Adipocyte (in vitro differentiated cells): ENCODE results near the gene CFC1.
"Not testable (repeated sequence)": the region's sequence is repeated elsewhere in the genome, so short reads cannot be mapped to it uniquely, and the experiment has no call there.

Source experiments
- DNase-seq: peaks from one replicate; pipeline ENCODE4 v3.0.0-alpha.2; 2015; ENCODE audit warnings: low read depth
- H3K27me3 ChIP-seq: replicated peaks from 2 replicates; pipeline ENCODE4 v1.7.0; 2013; ENCODE audit warnings: mild to moderate bottlenecking, low read length, moderate library complexity; ENCODE audit not compliant: control insufficient read depth, insufficient read depth
- H3K36me3 ChIP-seq: 2 replicates; pipeline ENCODE4 v1.7.0; 2013; ENCODE audit warnings: low read length, mild to moderate bottlenecking, moderate library complexity; ENCODE audit not compliant: control insufficient read depth, insufficient read depth, severe bottlenecking
- H3K4me1 ChIP-seq: 2 replicates; pipeline ENCODE4 v1.7.0; 2013; ENCODE audit warnings: mild to moderate bottlenecking, low read length, moderate library complexity; ENCODE audit not compliant: control insufficient read depth, insufficient read depth
- H3K4me3 ChIP-seq: 2 replicates; pipeline ENCODE4 v1.7.0; 2013; ENCODE audit warnings: mild to moderate bottlenecking, low read length, moderate library complexity
- H3K9ac ChIP-seq: 2 replicates; pipeline ENCODE4 v1.7.0; 2013; ENCODE audit warnings: mild to moderate bottlenecking, low read length, moderate library complexity
- H3K9me3 ChIP-seq: 2 replicates; pipeline ENCODE4 v1.7.0; 2013; ENCODE audit warnings: mild to moderate bottlenecking, low read length, moderate library complexity; ENCODE audit not compliant: control insufficient read depth

The CFC1 gene

DNA sequence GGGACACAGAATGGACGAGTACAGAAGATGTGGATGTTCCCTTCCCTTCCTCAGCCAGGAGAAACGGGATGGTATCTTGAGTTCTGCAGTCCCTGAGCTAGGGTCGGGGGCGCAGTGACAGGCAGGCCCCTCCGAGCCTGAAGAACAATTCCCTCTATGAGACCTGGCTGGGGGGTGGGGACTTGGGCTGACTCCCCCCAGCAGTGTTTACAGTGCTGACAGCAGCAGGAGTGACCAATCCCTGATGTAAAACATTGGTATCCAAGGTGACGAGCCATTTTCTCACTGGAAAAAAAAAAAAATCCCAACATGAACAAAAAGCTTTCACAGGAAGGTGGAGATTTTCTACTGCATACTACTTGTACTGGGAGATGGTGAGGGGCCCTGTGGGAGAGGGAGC is at the start of gene CFC1:
CFC1 (minus strand) TSS at position 183 of the 400 bp plus-strand sequence. CDS start 288 bp downstream, outside the sequence.
- not testable (repeated sequence) for H3K4me3 ChIP-seq, H3K27me3 ChIP-seq, DNase-seq, H3K4me1 ChIP-seq, H3K9ac ChIP-seq, H3K36me3 ChIP-seq, H3K9me3 ChIP-seq

DNA sequence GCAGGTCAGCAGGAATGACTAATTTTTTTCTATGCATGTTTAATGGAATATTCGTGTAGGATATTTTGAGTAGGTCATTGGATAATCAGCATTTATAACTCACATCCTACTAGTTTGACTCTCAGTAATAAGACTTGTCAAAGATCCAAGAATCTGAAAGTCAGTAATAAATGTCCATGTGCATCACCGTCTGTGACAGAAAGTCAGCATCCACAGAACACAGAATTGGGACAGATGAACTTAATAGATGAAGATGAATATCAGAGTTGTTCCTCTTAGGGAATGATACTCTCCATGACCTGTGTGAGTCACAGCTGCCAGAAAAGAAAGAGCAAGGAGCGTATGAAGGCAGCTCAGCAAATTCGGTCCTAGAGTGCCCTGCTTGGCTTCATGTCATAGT is 42.3 kb upstream of the CFC1 start:
- not testable (repeated sequence) for H3K27me3 ChIP-seq, H3K4me3 ChIP-seq, H3K4me1 ChIP-seq, H3K9me3 ChIP-seq, H3K9ac ChIP-seq, H3K36me3 ChIP-seq
- DNase-seq: peak; percentile 0

DNA sequence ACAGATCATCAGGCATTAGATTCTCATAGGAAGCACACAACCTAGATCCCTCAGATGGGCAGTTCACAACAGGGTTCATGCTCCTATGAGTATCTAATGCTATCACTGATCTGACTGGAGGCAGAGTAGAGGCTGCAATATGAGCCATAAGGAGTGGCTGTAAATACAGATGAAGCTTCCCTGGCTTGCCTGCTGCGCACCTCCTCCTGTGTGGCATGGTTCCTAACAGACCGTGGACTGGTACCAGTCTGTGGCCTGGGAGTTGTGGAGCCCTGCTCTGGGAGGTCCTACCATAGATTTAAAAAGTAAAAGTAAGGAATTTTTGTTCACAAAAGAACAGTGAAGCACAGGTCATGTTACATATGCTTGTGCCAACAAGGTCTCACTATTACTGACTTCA is 39.6 kb upstream of the CFC1 start:
- H3K4me3 ChIP-seq, DNase-seq, H3K9me3 ChIP-seq, H3K9ac ChIP-seq, H3K36me3 ChIP-seq, H3K4me1 ChIP-seq, H3K27me3 ChIP-seq: not testable (repeated sequence)

DNA sequence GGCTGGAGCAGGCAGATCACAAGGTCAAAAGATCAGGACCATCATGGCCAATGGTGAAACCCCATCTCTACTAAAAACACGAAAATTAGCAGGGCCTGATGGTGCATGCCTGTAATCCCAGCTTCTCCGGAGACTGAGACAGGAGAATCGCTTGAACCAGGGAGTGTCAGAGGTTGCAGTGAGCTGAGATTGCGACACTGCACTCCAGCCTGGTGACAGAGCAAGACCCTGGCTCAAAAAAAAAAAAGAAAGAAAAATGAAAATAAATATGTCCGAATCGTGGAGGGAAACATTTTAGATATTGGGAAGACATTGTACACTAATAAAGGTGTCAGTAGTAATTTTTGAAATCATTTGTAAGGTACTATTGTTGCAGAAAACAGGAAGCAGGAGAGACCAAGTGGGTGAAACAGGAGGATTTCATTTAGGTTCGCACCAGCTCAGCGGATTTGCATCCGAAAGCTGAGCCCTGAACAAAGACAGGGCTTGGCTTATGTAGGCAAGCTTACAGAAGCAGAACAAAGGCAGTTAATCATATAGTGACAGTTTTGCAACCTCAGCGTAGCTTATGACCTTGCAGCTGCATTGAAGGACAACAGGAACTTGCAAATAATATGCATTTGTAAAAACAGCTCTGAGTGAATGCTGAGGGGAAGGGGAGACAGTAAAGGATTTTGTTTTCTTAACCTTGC is 29.6 kb upstream of the CFC1 start:
- H3K4me3 ChIP-seq, H3K9me3 ChIP-seq, H3K27me3 ChIP-seq, H3K9ac ChIP-seq, H3K36me3 ChIP-seq, H3K4me1 ChIP-seq, DNase-seq: not testable (repeated sequence)

DNA sequence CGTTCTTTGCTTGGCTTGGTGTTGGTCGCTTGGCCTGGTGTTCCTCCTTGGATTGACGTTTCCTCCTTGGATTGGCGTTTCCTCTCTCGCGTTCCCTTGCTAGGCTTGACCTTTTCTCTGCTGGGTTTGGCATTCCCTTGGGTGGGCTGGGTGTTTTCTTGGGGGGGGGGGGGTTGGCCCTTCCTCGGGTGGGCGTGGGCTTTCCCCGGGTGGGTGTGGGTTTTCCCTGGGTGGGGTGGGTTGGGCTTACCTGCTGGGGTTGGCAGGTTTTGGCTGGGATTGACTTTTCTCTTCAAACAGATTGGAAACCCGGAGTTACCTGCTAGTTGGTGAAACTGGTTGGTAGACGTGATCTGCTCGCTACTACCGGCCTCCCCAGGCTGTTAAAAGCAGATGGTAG is 11.8 kb upstream of the CFC1 start, which contains the start of gene POTEJ:
POTEJ (plus strand) TSS at position 301 of the 400 bp plus-strand sequence; CDS start at position 394, 93 bp downstream.
- DNase-seq, H3K27me3 ChIP-seq, H3K9me3 ChIP-seq, H3K4me3 ChIP-seq, H3K9ac ChIP-seq, H3K4me1 ChIP-seq, H3K36me3 ChIP-seq: not testable (repeated sequence)

DNA sequence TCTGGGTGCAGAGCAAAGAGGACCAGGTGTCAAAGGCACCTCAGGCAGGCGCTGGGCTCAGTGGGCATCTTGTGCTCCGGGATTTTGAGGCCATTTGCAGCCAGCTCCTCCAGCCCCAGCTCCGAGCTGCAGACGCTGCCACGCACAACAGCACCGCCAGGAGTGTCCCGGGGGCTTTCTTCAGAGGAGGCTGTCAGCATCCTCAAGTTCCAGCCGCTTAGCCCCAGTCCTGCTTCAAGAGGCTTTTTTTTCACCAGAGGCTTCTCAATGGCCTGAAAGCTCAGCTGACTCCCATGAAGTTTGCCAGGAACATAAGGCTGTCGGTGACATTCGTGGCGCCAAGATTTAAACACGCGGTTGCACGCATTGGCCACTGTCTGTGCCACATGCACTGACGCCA is 11.1 kb upstream of the CFC1 start:
- H3K36me3 ChIP-seq, H3K9ac ChIP-seq, H3K4me1 ChIP-seq, H3K4me3 ChIP-seq, H3K9me3 ChIP-seq, DNase-seq, H3K27me3 ChIP-seq: not testable (repeated sequence)

DNA sequence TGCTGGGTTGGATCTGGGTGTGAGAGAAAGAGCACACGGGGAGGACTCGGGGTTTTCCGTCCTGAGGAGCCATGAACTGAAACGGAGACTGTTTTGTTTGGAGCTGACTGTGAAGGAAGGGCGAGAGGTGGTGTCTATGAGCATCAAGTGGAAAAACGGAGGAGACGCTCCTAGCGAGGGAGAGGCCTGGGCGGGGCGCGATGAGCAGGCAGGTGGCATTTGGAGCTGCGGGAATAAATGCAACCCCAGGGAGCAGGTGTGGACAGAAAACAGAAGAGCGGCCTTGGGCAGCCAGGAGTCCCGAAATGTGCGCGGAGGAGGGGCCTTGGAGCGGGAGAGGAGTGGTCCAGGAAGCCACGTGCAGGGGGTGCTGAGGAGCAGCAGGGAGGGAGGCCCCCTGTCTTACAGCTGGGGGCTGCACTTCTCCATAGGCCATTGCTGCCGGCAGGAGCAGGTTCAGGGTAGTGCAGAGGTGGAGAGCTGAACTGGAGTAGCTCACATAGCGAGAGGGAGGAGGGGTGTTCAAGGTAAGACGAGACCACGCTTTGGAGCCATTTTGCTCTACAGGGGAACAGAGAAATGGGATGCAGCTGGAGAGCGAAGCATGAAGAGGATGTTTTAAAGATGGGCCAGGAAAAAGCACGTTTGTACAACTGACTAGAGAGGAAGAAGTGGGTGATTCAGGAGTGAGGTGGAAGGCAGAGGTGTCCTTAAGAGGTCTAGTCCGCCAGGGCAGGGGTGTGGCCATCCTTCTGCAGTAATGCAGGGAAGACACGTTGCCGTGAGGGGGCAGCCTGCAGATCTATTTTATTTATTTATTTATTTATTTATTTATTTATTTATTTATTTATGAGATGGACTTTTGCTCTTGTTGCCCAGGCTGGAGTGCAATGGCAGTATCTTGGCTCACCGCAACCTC is 9.9 kb upstream of the CFC1 start:
- not testable (repeated sequence) for H3K9me3 ChIP-seq, H3K4me1 ChIP-seq, DNase-seq, H3K27me3 ChIP-seq, H3K9ac ChIP-seq, H3K36me3 ChIP-seq, H3K4me3 ChIP-seq

DNA sequence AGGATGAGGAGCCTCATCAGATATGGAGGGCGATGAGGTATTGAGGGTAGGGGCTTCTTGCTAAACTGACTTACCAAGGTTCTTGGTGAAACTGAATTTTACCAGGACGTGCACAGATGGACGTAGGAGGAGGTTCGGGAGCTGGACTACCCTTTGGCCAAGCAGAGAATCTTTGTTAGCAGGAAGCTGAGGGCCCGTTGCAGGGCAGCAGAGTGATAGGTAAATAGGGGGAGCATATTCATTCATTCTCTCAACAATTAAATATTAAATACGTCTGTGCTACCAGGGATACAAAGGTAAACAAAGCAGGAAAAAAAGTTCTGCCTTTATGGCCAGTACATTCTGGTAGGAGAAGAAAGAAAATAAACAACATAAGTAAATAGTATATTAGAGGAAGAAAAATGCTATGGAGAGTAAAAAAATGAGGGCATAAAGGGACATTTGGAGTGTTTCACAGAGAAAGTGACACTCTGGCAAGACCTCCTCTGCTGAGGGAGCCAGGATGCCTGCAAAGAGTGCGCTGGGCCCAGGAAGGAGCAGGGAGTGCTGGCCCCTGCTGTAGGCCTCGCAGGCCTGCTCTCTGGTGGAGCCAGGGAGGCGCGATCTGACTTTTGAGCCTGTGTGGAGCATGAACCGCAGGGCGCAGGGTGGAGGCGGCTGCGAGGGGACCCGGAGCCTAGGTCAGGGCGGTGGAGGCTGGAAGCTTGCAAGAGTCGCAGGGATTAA is 9.1 kb upstream of the CFC1 start:
- H3K36me3 ChIP-seq, H3K27me3 ChIP-seq, H3K4me3 ChIP-seq, H3K9ac ChIP-seq, H3K4me1 ChIP-seq, H3K9me3 ChIP-seq, DNase-seq: not testable (repeated sequence)

DNA sequence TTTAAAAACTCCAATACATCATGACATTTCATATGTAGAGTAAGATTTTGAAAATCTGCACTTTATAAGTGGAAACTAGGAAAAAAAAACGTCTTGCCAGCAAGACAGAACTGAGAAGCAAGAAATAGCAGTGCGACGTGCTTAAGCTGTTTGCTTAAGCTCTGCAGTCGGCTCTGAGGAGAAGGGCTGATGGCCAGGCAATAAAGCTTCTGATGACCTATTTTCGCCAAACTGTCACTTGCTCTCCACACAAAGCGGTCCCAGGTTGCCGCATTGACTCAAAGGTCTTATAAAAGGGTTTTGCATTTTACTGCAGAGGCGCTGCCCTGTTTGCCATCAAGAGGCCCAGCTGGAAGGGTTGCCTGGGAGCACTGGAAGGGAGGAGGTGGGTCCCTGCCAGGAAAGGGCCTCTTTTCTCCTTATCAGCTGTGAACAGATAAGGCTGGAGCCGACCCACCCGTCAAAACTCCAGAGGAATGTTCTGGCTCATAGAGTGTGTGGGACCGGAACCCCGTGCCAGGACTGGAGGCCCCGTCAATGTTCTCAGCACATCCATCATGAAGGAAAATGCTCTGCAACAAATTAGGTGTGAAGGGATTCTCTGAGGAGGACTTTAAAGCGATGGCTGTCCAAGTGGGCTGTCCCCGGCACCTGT is 2.4 kb upstream of the CFC1 start:
- H3K4me3 ChIP-seq, H3K27me3 ChIP-seq, H3K9me3 ChIP-seq, H3K4me1 ChIP-seq, H3K9ac ChIP-seq, DNase-seq, H3K36me3 ChIP-seq: not testable (repeated sequence)

DNA sequence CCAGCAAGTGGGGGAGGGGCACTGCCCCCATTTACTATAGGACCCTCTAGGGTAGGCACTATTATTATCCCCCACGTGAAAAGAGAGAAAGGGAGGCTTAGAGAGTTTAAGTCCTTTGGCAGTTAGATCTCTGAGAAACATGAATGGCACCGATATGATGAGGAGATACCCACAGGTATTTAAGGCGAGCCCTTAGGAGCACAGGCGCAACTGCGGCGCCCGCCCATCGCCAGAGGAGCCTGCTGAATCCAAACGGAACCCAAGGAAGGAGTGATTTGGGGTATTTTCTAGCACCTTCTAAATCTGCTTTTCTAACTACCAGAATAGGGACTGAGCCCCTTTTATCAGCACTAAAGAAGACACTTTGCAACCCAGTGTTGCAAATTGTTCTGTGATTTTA is 551 bp upstream of the CFC1 start:
- not testable (repeated sequence) for H3K4me3 ChIP-seq

DNA sequence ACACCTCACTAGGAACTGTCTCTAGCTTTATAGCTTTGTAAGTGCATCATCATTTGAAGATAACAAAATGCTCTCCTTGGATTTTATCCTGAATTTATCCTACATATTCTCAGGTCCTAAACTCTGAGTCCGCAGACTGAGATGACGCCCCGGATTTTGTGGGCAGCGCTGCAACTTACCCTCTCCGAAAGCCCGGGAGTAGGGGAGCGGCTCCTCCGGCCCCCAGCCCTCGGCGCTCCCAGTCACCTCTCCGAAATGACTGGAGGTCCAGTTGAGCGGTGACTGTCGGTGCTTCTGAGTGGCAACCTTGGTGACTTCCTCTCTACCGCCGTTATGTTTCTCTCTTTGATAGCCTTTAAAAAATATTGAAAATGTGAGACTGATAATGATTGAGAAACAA is 912 bp downstream of the CFC1 start:
- H3K9ac ChIP-seq, H3K4me3 ChIP-seq, H3K4me1 ChIP-seq, DNase-seq, H3K9me3 ChIP-seq, H3K36me3 ChIP-seq, H3K27me3 ChIP-seq: not testable (repeated sequence)

More for the DNA sequence above, 551 bp upstream of the CFC1 start:
- H3K4me1 ChIP-seq, H3K36me3 ChIP-seq, H3K9ac ChIP-seq, DNase-seq, H3K9me3 ChIP-seq, H3K27me3 ChIP-seq: not testable (repeated sequence)
